HG03575 (cell line): ENCODE data around the gene MAP4K3.
"Not testable (repeated sequence)": the region's sequence is repeated elsewhere in the genome, so short reads cannot be mapped to it uniquely, and the experiment has no call there.

Source experiments
- ATAC-seq: cut with Tn5 transposase; IDR thresholded peaks from one replicate; pipeline ENCODE4 v1.9.1; 2021; ENCODE audit not compliant: unreplicated experiment, insufficient number of reproducible peaks, low FRiP score; ENCODE audit errors: extremely low read depth

The MAP4K3 gene

DNA sequence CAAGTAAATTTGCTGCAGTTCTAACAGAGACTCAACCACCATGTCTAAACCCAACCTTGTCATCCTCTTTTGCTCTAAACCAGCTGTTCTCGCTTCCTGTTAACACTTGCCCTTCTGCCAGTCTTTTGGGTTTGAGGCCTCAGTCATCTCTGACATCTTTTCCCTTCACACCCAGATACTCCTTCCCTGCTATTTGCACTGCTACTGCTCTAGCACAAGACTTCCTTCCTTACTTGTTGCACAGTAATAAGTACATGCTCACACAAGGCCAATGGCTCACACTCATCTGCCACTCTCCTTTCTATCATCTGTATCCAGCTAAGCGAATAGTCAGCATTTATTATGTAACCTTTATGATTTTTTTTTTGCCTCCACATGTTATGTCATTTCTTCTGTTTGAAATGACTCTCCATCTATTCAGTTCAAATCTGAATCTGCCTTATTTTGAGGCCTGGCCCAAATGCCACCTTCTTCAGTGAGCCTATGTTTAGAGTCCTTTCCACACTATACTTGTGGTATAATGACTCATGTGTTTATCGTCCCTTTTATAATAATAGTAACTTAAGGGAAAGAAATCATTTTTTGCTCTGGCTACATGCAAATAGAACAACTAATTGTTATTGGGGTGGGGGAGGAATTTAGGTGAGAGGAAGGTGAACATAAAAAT lies 170.8 kb downstream of the MAP4K3 start:
- ATAC-seq, result peak; percentile 52

DNA sequence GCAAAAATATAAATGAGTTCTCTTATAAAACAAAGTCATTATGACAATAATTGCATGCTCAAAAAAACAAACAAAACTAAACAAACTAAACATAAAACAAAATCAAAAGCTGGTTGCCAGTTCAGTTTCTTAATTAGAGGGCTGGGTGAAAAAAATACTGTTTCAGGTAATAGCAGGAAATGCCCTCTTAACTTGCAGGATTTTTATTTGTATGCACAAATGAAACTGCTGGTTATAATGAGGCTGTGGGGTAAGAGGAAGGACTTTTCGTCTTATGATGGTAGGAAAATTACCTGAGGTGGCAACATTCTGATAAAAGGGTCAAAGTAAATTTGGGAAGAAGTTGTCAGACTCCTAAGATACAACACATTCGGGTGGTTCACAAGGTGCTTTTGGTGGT lies 171.8 kb downstream of the MAP4K3 start:
- no peak for ATAC-seq

- ATAC-seq, result no peak
Measured at GRCh38 chr2:39264733-39265132, 172.4 kb downstream of the MAP4K3 start.

GRCh38 chr2:39260087-39260486 lies 177.0 kb downstream of the MAP4K3 start:
- no peak for ATAC-seq

DNA sequence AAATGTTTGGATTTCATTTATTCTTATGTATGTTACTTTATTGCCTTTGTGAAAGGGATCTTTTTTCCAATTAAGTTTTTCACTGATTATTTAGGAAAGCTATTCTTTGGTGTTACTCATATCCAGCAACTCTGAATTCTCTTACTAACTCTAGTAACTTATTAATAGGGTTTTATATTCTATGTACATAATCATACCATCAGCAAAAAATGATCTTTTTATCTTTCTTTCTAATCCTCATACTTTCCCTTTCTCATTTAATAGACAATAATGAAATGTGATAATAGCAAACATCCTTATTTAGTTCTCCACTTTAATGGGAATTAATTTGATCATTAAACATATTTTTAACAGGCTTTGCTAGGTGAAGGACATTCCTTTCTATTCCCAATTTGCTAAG lies 181.0 kb downstream of the MAP4K3 start:
- no peak for ATAC-seq

- no peak for ATAC-seq
Measured at GRCh38 chr2:39252888-39253518, 184.1 kb downstream of the MAP4K3 start.

- no peak for ATAC-seq
Measured at GRCh38 chr2:39247512-39248043, 189.5 kb downstream of the MAP4K3 start.

- no peak for ATAC-seq
Measured at GRCh38 chr2:39246382-39246980, 190.6 kb downstream of the MAP4K3 start.

GRCh38 chr2:39244963-39245625 lies 192.0 kb downstream of the MAP4K3 start:
- not testable (repeated sequence) for ATAC-seq

DNA sequence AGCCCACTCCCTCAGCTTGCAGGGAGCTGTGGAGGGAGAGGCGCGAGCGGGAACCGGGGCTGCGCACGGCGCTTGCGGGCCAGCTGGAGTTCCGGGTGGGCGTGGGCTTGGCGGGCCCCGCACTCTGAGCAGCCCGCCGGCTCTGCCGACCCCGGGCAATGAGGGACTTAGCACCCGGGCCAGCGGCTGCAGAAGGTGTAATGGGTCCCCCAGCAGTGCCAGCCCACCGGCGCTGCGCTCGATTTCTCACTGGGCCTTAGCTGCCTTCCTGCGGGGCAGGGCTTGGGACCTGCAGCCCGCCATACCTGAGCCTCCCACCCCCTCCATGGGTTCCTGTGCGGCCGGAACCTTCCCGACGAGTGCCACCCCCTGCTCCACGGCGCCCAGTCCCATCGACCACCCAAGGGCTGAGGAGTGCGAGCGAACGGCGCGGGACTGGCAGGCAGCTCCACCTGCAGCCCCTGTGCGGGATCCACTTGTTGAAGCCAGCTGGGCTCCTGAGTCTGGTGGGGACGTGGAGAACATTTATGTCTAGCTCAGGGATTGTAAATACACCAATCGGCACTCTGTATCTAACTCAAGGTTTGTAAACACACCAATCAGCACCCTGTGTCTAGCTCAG lies 192.7 kb downstream of the MAP4K3 start:
- ATAC-seq, result not testable (repeated sequence)

DNA sequence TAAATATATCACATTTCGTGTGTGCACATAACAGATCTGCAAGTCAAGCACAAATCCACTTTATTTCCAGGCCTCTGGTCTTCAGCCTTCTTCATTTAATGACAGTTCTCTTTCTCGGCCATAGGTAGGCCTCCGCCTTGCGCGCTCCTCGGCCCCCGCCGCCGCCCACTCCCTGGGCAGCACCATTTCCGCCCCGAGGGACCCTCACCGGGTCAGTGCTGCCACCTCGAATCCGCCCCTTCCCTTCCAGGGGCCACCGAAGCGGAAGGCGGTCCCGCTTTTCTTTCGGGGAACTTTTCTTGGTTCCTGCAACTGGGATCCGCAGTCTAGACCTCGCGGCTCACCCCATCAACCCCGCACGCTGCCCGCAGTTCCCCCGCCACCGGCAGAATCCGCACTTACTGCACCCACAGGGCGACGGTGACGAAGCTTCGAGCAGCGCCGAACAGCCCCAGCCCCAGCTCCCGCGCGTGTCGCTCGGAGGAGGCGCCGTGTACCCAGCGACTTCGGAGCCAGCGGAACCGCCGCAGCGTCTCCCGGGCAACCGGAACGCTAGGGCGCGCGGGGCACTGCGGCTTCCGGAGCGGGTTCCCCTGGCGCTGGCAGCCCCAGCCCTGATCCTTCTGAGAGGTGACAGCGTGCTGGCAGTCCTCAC lies 193.5 kb downstream of the MAP4K3 start, which contains the start of gene CDKL4:
TSS of gene CDKL4 (minus strand) at position 502 of the 655 bp plus-strand sequence.
- no peak for ATAC-seq

DNA sequence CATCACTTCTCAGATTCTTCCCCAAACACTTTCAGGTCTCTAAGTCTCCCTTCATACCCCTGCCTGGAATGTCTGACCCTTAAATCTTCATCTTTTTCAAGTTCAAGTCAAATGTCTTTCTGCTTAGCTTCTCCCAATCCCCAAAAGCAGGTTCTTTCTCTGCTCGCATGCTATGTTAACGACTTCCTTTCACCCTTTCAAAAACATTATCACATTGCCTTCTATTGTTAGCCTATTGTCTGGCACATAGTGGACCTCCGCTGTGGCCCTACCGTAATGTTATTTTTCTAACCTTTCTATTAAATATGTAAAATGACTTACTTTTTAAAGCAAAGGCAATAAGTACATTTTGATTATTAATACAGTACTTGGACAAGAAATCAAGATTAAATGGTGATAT lies 195.5 kb downstream of the MAP4K3 start:
- no peak for ATAC-seq

DNA sequence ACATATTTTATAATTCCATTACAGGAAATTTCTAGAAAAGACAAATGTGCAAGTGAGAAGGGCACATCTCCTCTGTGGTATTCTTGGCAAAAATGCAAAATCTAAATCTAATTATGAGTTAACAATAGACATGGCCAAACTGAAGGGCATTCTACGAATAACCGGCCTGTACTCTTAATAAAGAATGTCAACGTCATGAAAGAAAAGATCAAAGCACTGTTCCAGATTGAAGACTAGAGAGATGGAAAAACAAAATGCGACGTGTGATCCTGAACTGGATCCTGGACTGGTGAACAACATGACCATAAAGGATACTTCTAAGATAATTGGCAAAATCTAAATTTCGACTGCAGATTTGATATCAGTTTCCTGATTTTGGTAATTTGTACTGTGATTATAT lies 196.3 kb downstream of the MAP4K3 start:
- no peak for ATAC-seq

GRCh38 chr2:39234754-39235153 lies 202.3 kb downstream of the MAP4K3 start:
- no peak for ATAC-seq

DNA sequence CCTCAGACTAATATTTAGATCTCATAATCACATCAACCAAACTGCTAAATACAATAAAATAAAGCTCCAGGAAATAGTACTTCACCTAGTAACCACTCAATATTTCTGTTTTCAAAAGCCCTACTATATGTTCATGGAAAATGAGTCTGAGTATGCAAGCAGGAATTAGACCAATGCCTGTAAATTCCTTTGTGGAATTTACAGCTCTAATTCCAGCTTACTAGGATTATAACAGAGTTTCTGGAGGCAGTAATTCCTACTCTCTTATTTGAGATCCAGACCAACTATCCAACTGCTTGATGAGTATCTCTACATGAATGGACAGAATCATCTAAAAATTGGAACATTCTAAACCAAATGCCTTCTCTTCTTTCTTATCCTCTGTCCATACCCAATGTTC lies 204.9 kb downstream of the MAP4K3 start:
- ATAC-seq, result no peak

- no peak for ATAC-seq
Measured at GRCh38 chr2:39228413-39229209, 208.5 kb downstream of the MAP4K3 start.

DNA sequence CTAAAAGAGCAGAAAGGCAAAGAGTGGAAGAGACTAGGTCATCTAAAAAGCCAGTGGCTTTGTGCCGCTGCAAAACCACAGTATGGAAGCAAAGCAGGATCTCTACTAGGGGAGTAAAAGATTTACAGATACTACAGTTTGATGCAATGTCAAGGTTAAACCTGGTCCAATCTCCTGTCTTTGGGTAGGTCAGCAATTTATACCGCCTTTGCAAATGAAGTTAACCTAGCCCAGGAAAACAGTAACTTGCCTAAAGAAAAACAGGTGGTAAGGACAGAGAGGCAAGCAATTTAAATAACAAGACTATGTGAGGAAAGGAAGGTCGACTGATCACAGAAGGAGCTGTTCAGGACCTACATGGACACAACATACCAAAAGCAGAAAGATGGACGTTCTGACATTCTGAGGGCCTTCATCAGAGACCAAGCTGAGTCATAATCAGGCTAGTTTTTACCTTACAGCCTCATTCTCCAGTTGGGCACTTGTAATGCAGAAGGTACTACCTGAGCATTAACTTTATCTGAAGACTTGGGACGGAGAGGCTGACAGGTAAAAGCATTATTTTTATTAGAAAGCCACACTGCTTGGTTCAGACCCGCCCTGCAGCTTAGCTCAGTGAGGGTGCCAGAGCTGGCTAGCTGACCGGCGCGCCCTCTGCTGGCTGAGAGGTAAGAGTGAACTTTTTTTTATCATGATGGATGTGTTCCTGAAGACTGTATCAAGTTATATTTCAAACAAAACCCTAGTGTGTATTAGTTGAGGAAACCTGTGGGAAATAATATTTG lies 209.3 kb downstream of the MAP4K3 start:
- ATAC-seq, result no peak
